GM12878 (cell line): ENCODE data around the gene IMMP2L. TPM values are rescaled to one million over a fixed set of nuclear protein-coding genes. Genes with fewer than 3 reads are reported as not detected.

Source experiments
- ATAC-seq: fragments of 200-7000 bp; cut with Tn5 transposase; 3 replicates; pipeline ENCODE4 v1.9.1; 2020; ENCODE audit warnings: mild to moderate bottlenecking, moderate library complexity
- BruUV-seq: library from RNA; stranded (reverse); fragments of 400-500 nt; replicated peaks from 2 replicates; lab custom pipeline; 2021; lab: Mats Ljungman, UMichigan
- CTCF ChIA-PET: fragments of 300-600 bp; sonication (Branson Sonifier 250); formaldehyde crosslinking; extraction: SDS; loops from one replicate; lab custom pipeline; 2021; ENCODE audit warnings: inconsistent platforms; lab: Yijun Ruan, JAX
- POLR2A ChIA-PET: fragments of 350-600 bp; formaldehyde crosslinking; extraction: SDS; loops from one replicate; lab custom pipeline; 2021; ENCODE audit warnings: inconsistent platforms; lab: Charles Lee
- RAD21 ChIA-PET: fragments of 300-600 bp; sonication (Branson Sonifier 250); formaldehyde crosslinking; loops from one replicate; lab custom pipeline; 2023; ENCODE audit warnings: antibody characterized with exemption; ENCODE audit not compliant: unreplicated experiment; lab: Charles Lee
- SMC1A ChIA-PET: fragments of 300-600 bp; sonication (Branson Sonifier 250); formaldehyde crosslinking; loops from one replicate; lab custom pipeline; 2023; ENCODE audit not compliant: unreplicated experiment, uncharacterized antibody; lab: Charles Lee
- DNase-seq: peaks from one replicate; pipeline ENCODE4 v3.0.0-alpha.2; 2011; ENCODE audit warnings: low read depth, low spot score
- FAIRE-seq: peaks from 3 replicates; lab custom pipeline; 2011; peaks lifted over from hg19 to GRCh38; lab: Jason Lieb, UNC
- H2AFZ ChIP-seq: 2 replicates; pipeline ENCODE4 v1.6.0; 2011; ENCODE audit warnings: low read depth, low read length, control low read depth; ENCODE audit not compliant: control insufficient read depth
- H3K27ac ChIP-seq: 2 replicates; pipeline ENCODE4 v1.5.1; 2011; ENCODE audit warnings: control low read depth; ENCODE audit not compliant: control insufficient read depth, insufficient read depth
- H3K27me3 ChIP-seq, 2 experiments: replicated peaks in 1 of 2; 2 replicates each; pipeline versions ENCODE4 v1.6.0 to v1.6.1; 2011; ENCODE audit warnings: low read length in 1 of 2; ENCODE audit not compliant: control insufficient read depth in 2 of 2, insufficient read depth in 2 of 2
- H3K36me3 ChIP-seq, 2 experiments: 2 replicates each; pipeline ENCODE4 v1.5.1; 2011; ENCODE audit warnings: low read length in 1 of 2; ENCODE audit not compliant: control insufficient read depth in 2 of 2, insufficient read depth in 2 of 2
- H3K4me1 ChIP-seq: 2 replicates; pipeline ENCODE4 v1.6.1; 2011; ENCODE audit warnings: mild to moderate bottlenecking, low read length, moderate library complexity, mixed read lengths; ENCODE audit not compliant: control insufficient read depth, insufficient read depth
- H3K4me2 ChIP-seq: 2 replicates; pipeline ENCODE4 v1.6.0; 2011; ENCODE audit warnings: control low read depth; ENCODE audit not compliant: control insufficient read depth, insufficient read depth
- H3K4me3 ChIP-seq: fragments of 200-600 bp; sonication (generic); 2 replicates; pipeline ENCODE4 v1.5.1; 2016
- H3K79me2 ChIP-seq: 2 replicates; pipeline ENCODE4 v1.6.0; 2011; ENCODE audit warnings: low read length; ENCODE audit not compliant: control insufficient read depth, insufficient read depth
- H3K9ac ChIP-seq: 2 replicates; pipeline ENCODE4 v1.8.0; 2011; ENCODE audit warnings: low read length, control low read depth, mixed read lengths; ENCODE audit not compliant: control insufficient read depth, insufficient read depth
- H3K9me3 ChIP-seq: replicated peaks from 3 replicates; pipeline ENCODE4 v1.5.1; 2011; ENCODE audit warnings: mild to moderate bottlenecking, low read length; ENCODE audit not compliant: control insufficient read depth, insufficient read depth
- H4K20me1 ChIP-seq: 2 replicates; pipeline ENCODE4 v1.6.0; 2011; ENCODE audit not compliant: control insufficient read depth, insufficient read depth
- KAT2A ChIP-seq: conservative IDR thresholded peaks from 2 replicates; pipeline ENCODE4 v1.6.1; 2011; ENCODE audit warnings: low read depth, low read length; ENCODE audit not compliant: control insufficient read depth
- LARP7 ChIP-seq: fragments of 450-650 bp; IDR thresholded peaks from 2 replicates; pipeline ENCODE4 v1.6.1; 2017; ENCODE audit warnings: mild to moderate bottlenecking
- POU2F2 ChIP-seq: IDR thresholded peaks from 3 replicates; pipeline ENCODE4 v1.6.1; 2011; ENCODE audit warnings: low read depth, mild to moderate bottlenecking, low read length, borderline replicate concordance
- RFX5 ChIP-seq: IDR thresholded peaks from 2 replicates; pipeline ENCODE4 v1.6.1; 2011; ENCODE audit warnings: low read depth, low read length, improper control_type of control experiment
- RUNX3 ChIP-seq: IDR thresholded peaks from 2 replicates; pipeline ENCODE4 v1.6.1; 2012; ENCODE audit warnings: low read length, inconsistent platforms
- ZBTB33 ChIP-seq: fragments of 450-650 bp; IDR thresholded peaks from 2 replicates; pipeline ENCODE4 v1.6.1; 2017; ENCODE audit warnings: mild to moderate bottlenecking
- ZNF592 ChIP-seq: fragments of 450-650 bp; IDR thresholded peaks from 2 replicates; pipeline ENCODE4 v1.6.1; 2017; ENCODE audit warnings: mild to moderate bottlenecking, moderate library complexity
- ZSCAN29 ChIP-seq: fragments of 450-650 bp; IDR thresholded peaks from 2 replicates; pipeline ENCODE4 v1.6.1; 2017; ENCODE audit warnings: mild to moderate bottlenecking, moderate library complexity
- WGBS: methylation state at CpG from one replicate; pipeline ENCODE4 v1.1.6; 2016; ENCODE audit warnings: low lambda C conversion rate; ENCODE audit not compliant: insufficient replicate concordance, insufficient coverage; ENCODE audit errors: missing lambda C conversion rate; 5-methylcytosine and 5-hydroxymethylcytosine counted together
- in situ Hi-C: fragments of 300-500 bp; cut with MboI; formaldehyde crosslinking; loops from 9 replicates; pipeline ENCODE4 v1.14.3; 2018; ENCODE audit warnings: mixed read lengths
- intact Hi-C: fragments of 100-400 bp; cut with micrococcal nuclease; formaldehyde crosslinking; loops from one replicate; pipeline ENCODE4 v1.14.2; 2022; ENCODE audit not compliant: unreplicated experiment
- polyA plus RNA-seq, 11 experiments: library from polyadenylated mRNA; depleted of rRNA in 4 of 11; unstranded in 6 of 11; stranded (reverse) in 5 of 11; fragments of >200 nt; fragmentation: Nextera tagmentation in 4 of 11; fragmentation: Illumina TruSeq in 1 of 11; extraction: Ambion mirVana in 4 of 11; extraction: Trizol in 1 of 11; gene quantifications; 1 replicate in 1 of 11; 2 replicates in 10 of 11; pipeline versions ENCODE4 v1.2.1 to v1.2.3, GENCODE V29; 2011 to 2016; ENCODE audit warnings: inconsistent platforms in 2 of 11, missing spikeins in 2 of 11, low read depth in 1 of 11
- total RNA-seq, 4 experiments: library from RNA; depleted of rRNA in 3 of 4; stranded (reverse); fragments of >200 nt in 3 of 4; fragmentation: Illumina TruSeq in 1 of 4; extraction: Trizol in 1 of 4; gene quantifications; 2 replicates each; pipeline versions ENCODE4 v1.2.1 to v1.2.3, GENCODE V29; 2013 to 2021

The IMMP2L gene
- total and polyA plus RNA-seq, 10 of the 15 experiments (the other 5 are each of a cell fraction or from before 2014, with no cell fraction given): 12.6 to 46.3 (median 19.6) TPM

GRCh38 chr7:111571720-111572119 lies 9.4 kb upstream of the IMMP2L start:
- in situ Hi-C loops: no loop called here
- SMC1A ChIA-PET: no interaction called here
- intact Hi-C loops: no loop called here
- DNase-seq (no peak), FAIRE-seq (no peak), ATAC-seq (no peak)
- Histone ChIP-seq H2AFZ (no peak overlapping the region), H3K4me3 (no peak overlapping the region), H3K27me3 (no peaks in the 10 kb centered on the region), H3K27ac (no peak overlapping the region), H4K20me1 (no peaks in the 10 kb centered on the region), H3K9me3 (peaks cover 6% of the 10 kb centered on the region), H3K4me2 (no peak overlapping the region), H3K9ac (no peak overlapping the region), H3K79me2 (no peaks in the 10 kb centered on the region), H3K4me1 (peaks cover 9% of the 10 kb centered on the region), H3K36me3 (no peaks in the 10 kb centered on the region)
- CTCF ChIA-PET: interaction anchor here (0.7 kb wide), 1 partner anchor 12 kb away, joined by 3 read pairs; no protein-coding TSS in a partner anchor
- POLR2A ChIA-PET: no interaction called here
- no TSS peak for BruUV-seq
- TF ChIP-seq KAT2A (no peak), RUNX3 (no peak), ZBTB33 (no peak), ZSCAN29 (no peak), RFX5 (no peak)
- RAD21 ChIA-PET: no interaction called here
- WGBS: 60% methylated on average over 5 of the region's 5 CpGs

- intact Hi-C loops: no loop called here
- in situ Hi-C loops: no loop called here
- CTCF ChIA-PET: no interaction called here
- peaks cover 9% of the 10 kb centered on the region for H3K4me1 ChIP-seq
- TF ChIP-seq POU2F2 (peak; percentile 86; the same call in 2 of the 3 replicates), RUNX3 (peak; percentile 62; the same call in 1 of the 2 replicates), ZNF592 (no peak), LARP7 (no peak)
- TF ChIP-seq, all 136 proteins: peak for 2
- Histone ChIP-seq H2AFZ (no peak overlapping the region), H3K9me3 (peaks cover 6% of the 10 kb centered on the region), H3K9ac (no peak overlapping the region), H3K79me2 (no peaks in the 10 kb centered on the region), H3K4me3 (no peak overlapping the region), H4K20me1 (no peaks in the 10 kb centered on the region), H3K36me3 (no peaks in the 10 kb centered on the region), H3K4me2 (peak overlapping the region; percentile 1; the same call in 1 of the 2 replicates), H3K27ac (no peak overlapping the region), H3K27me3 (no peaks in the 10 kb centered on the region)
- DNase-seq: no peak
- ChIA-PET RAD21 (no interaction called here), SMC1A (interaction anchor here (0.9 kb wide), 1 partner anchor 94 kb away, joined by 3 read pairs; no protein-coding TSS in a partner anchor), POLR2A (no interaction called here)
- BruUV-seq: no TSS peak
- WGBS: 0% methylated on average over 1 of the region's 1 CpG
- FAIRE-seq: peak; percentile 88
- peak; percentile 56 for ATAC-seq
Measured at GRCh38 chr7:111568870-111569462, 6.7 kb upstream of the IMMP2L start.
